ENCODE measurements around the gene HOXA5. TPM values are rescaled to one million over a fixed set of nuclear protein-coding genes. Genes with fewer than 3 reads are reported as not detected.

The HOXA5 gene
- total RNA-seq, 1 experiment from 2014 or later, result 7.5 TPM

GRCh38 chr7:27111042-27111750 is 32.3 kb downstream of the HOXA5 start:
- no peak for DNase-seq (ENCODE audit: extremely low read depth, low read depth)

DNA sequence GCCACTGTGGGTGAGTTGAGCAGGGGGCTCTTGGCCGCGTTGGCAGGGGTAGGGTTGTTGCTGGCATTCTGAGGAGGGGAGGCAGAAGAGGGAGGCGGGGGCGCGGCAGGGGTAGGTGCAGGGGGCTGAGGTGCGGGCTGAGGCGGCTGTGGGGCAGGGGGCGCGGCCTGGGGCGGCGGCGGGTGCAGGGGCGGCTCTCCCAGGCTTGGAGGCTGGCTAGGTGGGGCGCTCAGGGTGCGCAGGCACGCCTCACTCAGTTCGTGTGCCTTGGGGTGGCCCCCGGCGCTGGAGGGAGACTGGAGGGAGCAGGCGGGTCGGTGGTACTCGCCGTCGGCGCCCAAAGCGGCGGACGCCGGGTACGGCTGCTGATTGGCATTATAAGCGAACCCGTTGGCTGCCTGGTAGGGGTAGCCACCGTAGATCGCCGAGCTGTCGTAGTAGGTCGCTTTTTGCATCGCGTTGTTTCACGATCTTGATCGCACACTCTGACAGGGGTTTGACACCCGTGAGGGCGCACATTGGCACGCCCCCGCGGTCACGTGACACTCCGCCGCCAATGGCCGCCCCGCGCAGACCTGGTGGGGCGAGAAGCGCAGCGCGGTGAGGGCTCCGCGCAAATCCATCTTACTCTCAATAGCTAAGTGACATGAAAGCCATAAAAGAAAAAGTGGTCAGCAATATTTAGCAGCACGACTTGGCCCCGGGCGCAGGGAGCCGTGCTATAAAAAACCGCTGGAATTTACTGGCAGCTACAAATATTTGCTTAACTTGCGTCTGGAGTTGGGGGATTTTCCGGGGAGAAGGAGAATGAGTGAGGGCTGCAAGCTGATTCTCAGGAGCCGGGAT is 33.1 kb downstream of the HOXA5 start:
- DNase-seq (ENCODE audit: extremely low read depth, low read depth), result no peak

DNA sequence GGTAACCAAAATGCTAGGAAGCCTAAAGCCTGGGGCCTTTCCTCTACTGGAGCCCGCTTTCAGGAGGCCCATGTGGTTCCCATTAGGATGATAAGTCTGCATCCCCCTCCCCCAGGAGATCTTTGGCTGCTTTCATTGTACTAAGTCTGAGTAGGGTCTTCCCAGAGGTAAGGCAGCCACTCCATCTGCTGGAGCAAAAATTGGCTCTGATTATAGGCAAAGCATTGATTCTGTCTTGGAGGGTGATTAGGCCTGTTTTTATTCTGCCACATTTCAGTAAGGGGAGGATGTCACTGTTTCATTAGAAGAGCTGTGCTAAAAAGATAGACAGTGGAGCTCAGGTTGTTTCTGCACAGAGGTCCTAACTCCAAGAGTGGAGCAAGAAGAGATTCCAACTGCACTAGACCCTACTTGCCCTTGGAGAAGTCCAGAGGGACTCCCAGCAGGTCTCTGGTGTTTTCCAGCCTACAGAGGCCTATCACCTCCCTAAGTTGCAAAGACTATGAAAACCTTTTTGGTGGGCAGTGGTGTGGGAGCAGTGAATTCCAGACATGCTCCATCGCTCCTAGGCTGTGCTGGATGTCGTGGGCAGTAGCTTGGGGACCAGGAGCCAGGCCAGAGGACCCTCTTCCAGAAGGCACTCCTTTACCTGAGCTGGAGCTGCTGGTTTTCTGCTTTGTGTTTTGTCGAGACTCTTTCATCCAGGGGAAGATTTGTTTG is 33.9 kb downstream of the HOXA5 start:
- no peak for DNase-seq (ENCODE audit: extremely low read depth, low read depth)

GRCh38 chr7:27108390-27109127 is 34.9 kb downstream of the HOXA5 start:
- DNase-seq (ENCODE audit: extremely low read depth, low read depth), result no peak

DNA sequence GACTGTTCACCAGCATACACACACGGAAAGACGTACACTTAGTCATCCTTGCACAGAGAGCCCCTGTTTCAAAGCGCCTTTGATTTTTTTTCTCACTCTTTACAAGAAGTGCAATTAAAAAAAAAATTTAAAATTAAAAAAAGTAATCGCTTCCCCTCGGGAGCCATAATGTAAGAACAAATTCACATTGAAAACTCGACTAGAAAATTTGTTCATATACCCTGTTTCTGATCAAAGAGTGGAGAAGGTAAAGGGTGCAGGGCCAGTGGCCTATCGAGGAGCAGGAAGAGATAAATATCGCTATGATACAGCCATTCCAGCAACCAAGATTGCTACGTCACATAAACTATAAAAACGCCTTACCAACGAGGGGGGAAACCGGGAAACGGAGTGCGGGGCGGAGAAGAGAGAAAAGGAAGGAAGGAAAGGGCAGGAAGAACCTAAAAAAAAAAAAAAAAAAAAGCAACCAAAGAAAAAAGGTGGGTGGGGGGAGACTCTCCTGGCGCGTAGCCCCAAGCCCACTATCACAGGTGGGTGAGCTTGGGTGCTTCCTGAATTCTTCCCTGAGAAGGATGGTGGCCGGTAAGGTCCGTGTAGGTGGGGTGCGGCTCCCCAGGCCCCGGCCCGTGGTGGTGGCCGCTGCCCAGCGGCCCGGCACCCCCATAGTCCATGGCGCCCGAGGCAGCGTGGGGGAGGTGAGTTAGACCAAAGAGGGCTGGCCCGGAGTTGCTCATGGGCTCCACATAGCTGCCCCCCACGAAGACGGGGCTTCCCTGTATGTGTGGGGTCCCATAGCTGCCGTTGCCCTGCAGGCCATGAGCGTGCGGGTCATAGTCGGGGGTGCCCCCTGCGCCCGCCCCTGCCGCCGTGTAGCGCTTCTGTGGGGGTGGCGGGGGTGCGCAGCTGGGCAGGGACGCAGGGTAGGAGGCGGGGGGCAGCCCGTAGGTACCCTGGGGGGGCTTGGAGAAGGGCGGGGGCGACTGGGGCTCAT is 35.8 kb downstream of the HOXA5 start:
- no peak for DNase-seq (ENCODE audit: extremely low read depth, low read depth)

DNA sequence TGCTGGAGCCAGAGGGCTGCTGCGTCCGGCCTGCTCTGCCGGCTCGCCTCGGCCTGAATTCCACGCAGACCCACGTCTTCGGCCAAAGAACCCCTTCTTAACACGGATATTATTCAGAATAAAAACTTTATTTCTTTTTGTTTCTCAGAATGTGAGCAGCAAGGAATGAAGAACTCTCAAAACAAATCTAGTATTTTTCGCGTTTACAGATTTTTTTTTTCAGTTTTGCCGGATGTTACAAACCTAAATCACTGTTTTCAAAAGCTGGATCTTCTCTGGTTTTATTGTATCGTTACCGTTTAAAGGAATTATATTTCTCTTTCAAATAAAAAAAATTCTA is 36.6 kb downstream of the HOXA5 start:
- no peak for DNase-seq (ENCODE audit: extremely low read depth, low read depth)

DNA sequence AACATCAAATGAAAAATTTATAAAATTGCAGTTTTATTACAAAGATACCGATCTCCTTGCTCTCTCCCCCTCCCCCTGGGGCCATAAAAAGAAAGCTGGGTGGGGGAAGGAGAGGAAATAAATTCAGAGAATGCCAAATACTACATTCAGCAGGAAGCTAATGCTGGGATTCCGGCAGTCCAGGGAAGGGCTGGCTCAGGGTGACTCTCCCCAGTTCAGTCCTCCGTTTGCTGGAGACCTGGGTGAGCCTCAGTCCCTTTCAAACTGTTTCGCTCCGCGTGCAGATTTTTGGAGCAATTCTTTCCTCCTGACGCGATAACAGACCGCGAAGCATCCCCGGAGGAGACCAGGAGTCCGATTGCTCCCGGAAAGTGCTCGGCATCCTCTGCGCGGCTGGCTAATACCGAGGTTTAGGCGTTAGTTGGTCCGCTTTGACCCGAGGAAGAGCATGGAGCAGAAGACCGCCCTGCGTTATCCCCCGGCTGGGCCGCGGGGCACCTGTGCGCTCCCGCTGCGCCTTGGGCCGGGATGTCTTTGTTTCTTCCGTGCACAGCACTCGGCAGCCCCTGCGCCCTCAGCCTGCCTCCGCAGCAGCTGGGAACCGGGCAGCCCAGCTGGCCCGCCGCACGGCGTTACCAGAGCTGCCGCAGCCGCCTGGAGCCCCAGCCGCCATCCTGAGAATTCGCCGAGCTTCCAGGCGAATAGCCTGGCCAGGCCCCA is 37.1 kb downstream of the HOXA5 start:
- no peak for DNase-seq (ENCODE audit: extremely low read depth, low read depth)

DNA sequence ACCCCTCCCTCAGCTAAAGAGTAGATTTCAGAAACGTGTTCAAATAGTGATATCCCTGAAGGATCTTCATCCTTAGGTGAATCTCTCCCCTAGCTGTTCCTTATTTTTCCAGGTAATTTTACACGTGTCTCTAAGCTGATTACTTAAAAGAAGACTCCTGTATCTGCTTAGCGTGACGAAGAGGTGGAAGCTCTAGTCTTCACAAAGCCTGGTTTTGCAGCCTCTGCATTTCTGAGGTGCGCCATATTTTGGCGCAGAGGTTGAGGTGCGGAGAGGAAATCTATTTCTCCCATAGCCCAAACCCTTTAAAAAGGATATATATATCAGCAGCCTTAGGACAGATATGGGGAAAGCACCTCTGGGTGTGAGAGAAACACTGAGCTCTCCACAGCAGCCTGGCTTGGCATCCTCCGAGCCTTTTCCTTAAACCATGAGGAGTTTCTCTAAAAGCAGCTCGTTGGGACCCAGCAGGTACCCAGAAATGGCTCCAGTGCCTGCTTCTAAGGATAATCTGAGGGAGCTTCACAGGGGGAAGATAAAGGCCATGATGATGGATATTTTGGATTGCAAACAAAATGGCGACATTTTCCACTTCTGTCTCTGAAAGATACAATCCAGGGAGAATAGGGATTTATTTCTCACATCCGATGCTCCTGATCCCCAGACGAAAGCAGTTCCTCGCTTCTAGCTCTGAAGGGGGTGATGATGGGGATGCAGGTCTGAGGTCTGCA is 38.0 kb downstream of the HOXA5 start:
- no peak for DNase-seq (ENCODE audit: extremely low read depth, low read depth)

GRCh38 chr7:27104341-27105058 is 39.0 kb downstream of the HOXA5 start:
- no peak for DNase-seq (ENCODE audit: extremely low read depth, low read depth)

- DNase-seq (ENCODE audit: extremely low read depth, low read depth), result no peak
These were observed 39.8 kb downstream of the HOXA5 start for GRCh38 chr7:27103489-27104226.

DNA sequence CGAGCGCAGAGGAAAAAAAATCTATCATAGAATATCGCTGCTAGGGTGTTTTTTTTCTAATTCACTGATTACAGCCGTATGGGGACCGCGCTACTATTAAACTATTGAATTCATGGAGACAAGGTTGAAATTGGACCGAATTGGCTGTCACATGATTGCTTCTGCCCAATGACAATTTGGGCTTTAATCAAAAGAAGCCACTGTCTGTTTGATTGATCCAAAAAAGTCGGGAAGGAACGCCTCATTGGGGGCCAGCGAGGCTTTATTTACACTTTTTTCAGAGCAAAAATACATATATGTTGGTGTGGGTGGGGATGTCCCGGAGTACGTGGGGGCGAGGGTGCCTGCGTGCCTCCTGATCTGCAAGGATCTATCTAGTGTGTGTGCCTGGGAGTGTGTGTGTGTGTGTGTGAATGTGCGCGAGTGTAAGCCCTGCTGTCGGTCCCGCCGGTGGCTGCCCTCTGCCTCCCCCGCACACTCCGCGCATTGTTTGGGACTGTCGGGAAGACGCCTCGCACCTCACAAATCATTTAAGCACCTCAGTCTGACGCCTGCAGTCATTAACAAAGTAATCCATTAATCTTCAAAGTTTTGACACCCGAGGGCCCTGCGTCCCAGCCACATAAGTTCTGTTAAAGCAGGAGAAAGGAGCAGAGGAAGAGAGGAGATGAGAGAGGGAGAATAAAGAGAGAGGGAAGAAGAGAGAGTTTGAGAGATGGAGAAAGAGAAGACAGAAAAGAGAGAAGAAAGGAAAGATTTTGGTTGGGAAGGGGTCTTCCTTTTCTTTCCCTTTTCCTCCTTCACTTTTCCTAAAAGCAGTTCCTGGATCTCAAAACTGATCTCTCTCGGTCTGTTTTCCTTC is 40.7 kb downstream of the HOXA5 start, which contains the start of gene HOXA2:
Gene HOXA2 (minus strand): TSS at position 103 of the 862 bp plus-strand sequence. CDS start 183 bp downstream, outside the sequence.
- DNase-seq (ENCODE audit: extremely low read depth, low read depth), result no peak

- no peak for DNase-seq (ENCODE audit: extremely low read depth, low read depth)
These were observed 41.4 kb downstream of the HOXA5 start for GRCh38 chr7:27101957-27102580.

DNA sequence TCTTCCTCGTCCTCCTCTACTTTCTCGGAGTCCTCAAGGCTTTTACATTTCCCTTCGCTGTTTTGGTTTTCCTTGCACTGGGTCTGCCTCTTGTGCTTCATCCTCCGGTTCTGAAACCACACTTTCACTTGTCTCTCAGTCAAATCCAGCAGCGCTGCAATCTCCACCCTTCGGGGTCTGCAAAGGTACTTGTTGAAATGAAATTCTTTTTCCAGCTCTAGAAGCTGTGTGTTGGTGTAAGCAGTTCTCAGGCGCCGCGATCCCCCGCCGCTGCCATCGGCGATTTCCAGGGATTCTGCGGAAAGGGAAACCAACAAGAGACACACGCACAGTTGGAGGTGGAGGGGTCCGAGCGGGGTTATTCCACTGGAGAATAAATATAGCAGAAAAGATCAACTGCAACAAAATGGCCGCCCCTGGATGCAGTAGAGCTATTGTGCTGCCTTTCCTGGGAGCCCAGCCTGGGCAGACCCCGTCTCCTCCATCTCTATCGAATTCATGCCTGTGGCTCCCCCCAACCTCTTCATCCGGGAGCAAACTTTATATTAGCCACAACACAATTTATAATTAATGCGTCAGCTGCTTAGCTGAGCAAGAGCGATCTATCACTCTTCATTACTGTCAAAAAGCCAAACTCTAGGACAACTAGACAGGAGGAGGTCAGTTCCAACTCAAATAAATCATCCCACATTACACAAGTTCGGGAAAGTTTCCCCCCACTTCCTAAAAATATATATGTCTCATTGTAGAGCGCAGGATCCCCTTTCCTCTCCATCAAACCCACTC is 42.1 kb downstream of the HOXA5 start:
- DNase-seq (ENCODE audit: extremely low read depth, low read depth), result no peak

- no peak for DNase-seq (ENCODE audit: extremely low read depth, low read depth)
These were observed 42.7 kb downstream of the HOXA5 start for GRCh38 chr7:27100694-27101170.

All from NCI-H460 (cell line).